Fibroblast of lung (primary cell): ENCODE data around the gene CLNK. TPM values are rescaled to one million over a fixed set of nuclear protein-coding genes. Genes with fewer than 3 reads are reported as not detected.

Experiments
- DNase-seq, 2 donors: peaks; one replicate each; pipeline versions ENCODE4 v3.0.0 to v3.0.0-alpha.2; 2010; ENCODE audit warnings: low read depth in 2 of 2
- H2AFZ ChIP-seq: 2 replicates; pipeline ENCODE4 v1.5.1; 2012; ENCODE audit warnings: low read length, control low read depth, inconsistent platforms
- H3K27ac ChIP-seq: 2 replicates; pipeline ENCODE4 v1.5.1; 2011; ENCODE audit warnings: low read length, control low read depth; ENCODE audit not compliant: insufficient read depth
- H3K27me3 ChIP-seq: 2 replicates; pipeline ENCODE4 v1.5.1; 2011; ENCODE audit warnings: mild to moderate bottlenecking, low read length; ENCODE audit not compliant: control insufficient read depth, insufficient read depth
- H3K36me3 ChIP-seq: 2 replicates; pipeline ENCODE4 v1.5.1; 2011; ENCODE audit warnings: low read length; ENCODE audit not compliant: control insufficient read depth, insufficient read depth
- H3K4me1 ChIP-seq: 2 replicates; pipeline ENCODE4 v1.5.1; 2011; ENCODE audit warnings: low read length; ENCODE audit not compliant: control insufficient read depth, insufficient read depth; ENCODE audit errors: extremely low read depth
- H3K4me2 ChIP-seq: 2 replicates; pipeline ENCODE4 v1.5.1; 2011; ENCODE audit warnings: low read length, control low read depth; ENCODE audit not compliant: insufficient read depth; ENCODE audit errors: extremely low read depth
- H3K4me3 ChIP-seq, 4 experiments: fragments of 200-600 bp in 1 of 4; sonication (generic) in 1 of 4; replicated peaks in 1 of 4; 2 replicates each; pipeline ENCODE4 v1.5.1; 2011 to 2016; ENCODE audit warnings: low read length in 4 of 4, low read depth in 3 of 4, mild to moderate bottlenecking in 3 of 4, control low read depth in 2 of 4, inconsistent platforms in 1 of 4, mixed read lengths in 1 of 4; ENCODE audit not compliant: insufficient read depth in 1 of 4; ENCODE audit errors: control extremely low read depth in 1 of 4
- H3K79me2 ChIP-seq: 2 replicates; pipeline ENCODE4 v1.5.1; 2012; ENCODE audit warnings: mild to moderate bottlenecking, low read length, inconsistent platforms; ENCODE audit not compliant: control insufficient read depth, insufficient read depth
- H3K9ac ChIP-seq: 2 replicates; pipeline ENCODE4 v1.5.1; 2011; ENCODE audit warnings: mild to moderate bottlenecking, low read length, control low read depth; ENCODE audit not compliant: insufficient read depth
- H3K9me3 ChIP-seq: 2 replicates; pipeline ENCODE4 v1.5.1; 2012; ENCODE audit warnings: low read depth, low read length; ENCODE audit not compliant: control insufficient read depth, insufficient read depth
- H4K20me1 ChIP-seq: 2 replicates; pipeline ENCODE4 v1.5.1; 2011; ENCODE audit warnings: low read length; ENCODE audit not compliant: control insufficient read depth, insufficient read depth; ENCODE audit errors: extremely low read depth
- CTCF ChIP-seq, 2 donors: IDR thresholded peaks in 1 of 2; conservative IDR thresholded peaks in 1 of 2; 1 replicate in 1 of 2; 2 replicates in 1 of 2; pipeline ENCODE4 v1.5.1; 2011 to 2012; ENCODE audit warnings: low read length in 2 of 2, control low read depth in 1 of 2, inconsistent platforms in 1 of 2, low read depth in 1 of 2, mild to moderate bottlenecking in 1 of 2
- EZH2 ChIP-seq: IDR thresholded peaks from 2 replicates; pipeline ENCODE4 v1.5.1; 2012; ENCODE audit warnings: low read length, control low read depth, mild to moderate bottlenecking; ENCODE audit errors: missing control alignments
- polyA plus RNA-seq, 2 donors: library from polyadenylated mRNA; depleted of rRNA in 1 of 2; stranded (reverse) in 1 of 2; unstranded in 1 of 2; fragments of >200 nt; gene quantifications; 2 replicates each; pipeline ENCODE4 v1.2.1, GENCODE V29; 2011 to 2012; ENCODE audit warnings: missing spikeins in 1 of 2
- total RNA-seq: library from RNA; depleted of rRNA; stranded (reverse); fragments of >200 nt; gene quantifications from 2 replicates; pipeline ENCODE4 v1.2.1, GENCODE V29; 2014

Gene CLNK
- total and polyA plus RNA-seq, 2 donors (not counting 1 experiment from before 2014, with no cell fraction given), result not detected

GRCh38 chr4:10457255-10457801 lies 227.2 kb downstream of the CLNK start, which contains the start of gene ZNF518B:
Gene ZNF518B (minus strand): TSS chr4:10457426. CDS start chr4:10446328, 11,098 bp downstream.
- no peak for TF ChIP-seq CTCF (conservative IDR thresholded peaks at IDR 0.05 in 1 of 2, IDR thresholded peaks at IDR 0.05 in 1 of 2; ENCODE audit: low read depth in 1 of 2, low read length in 2 of 2)
- no peak for TF ChIP-seq EZH2
- Histone ChIP-seq H3K9ac (peak within 1 kb of the TSS; percentile 63), H3K4me1 (no peaks in the 10 kb centered on the region), H3K27ac (peak within 1 kb of the TSS; percentile 1), H4K20me1 (no peaks in the 10 kb centered on the region), H3K36me3 (peaks cover 9% of the 10 kb centered on the region), H3K79me2 (peaks cover 13% of the 10 kb centered on the region), H2AFZ (peak within 1 kb of the TSS; percentile 77), H3K4me2 (peak within 1 kb of the TSS; percentile 83), H3K9me3 (no peaks in the 10 kb centered on the region), H3K4me3 (peak within 1 kb of the TSS; percentile 33 to 66 (median 48)), H3K27me3 (peaks cover 5% of the 10 kb centered on the region)
- peak; percentile 61 to 62 for DNase-seq

GRCh38 chr4:10456595-10457254 lies 227.8 kb downstream of the CLNK start:
- no peak for TF ChIP-seq CTCF (conservative IDR thresholded peaks at IDR 0.05 in 1 of 2, IDR thresholded peaks at IDR 0.05 in 1 of 2; ENCODE audit: low read depth in 1 of 2, low read length in 2 of 2)
- Histone ChIP-seq H3K27ac (peak overlapping the region; percentile 1), H3K27me3 (no peaks in the 10 kb centered on the region), H3K4me2 (peak overlapping the region; percentile 33), H3K9me3 (no peaks in the 10 kb centered on the region), H4K20me1 (no peaks in the 10 kb centered on the region), H3K79me2 (peaks cover 13% of the 10 kb centered on the region), H2AFZ (peak overlapping the region; percentile 55), H3K4me1 (no peaks in the 10 kb centered on the region), H3K9ac (peak overlapping the region; percentile 63), H3K4me3 (peak overlapping the region; percentile 33 to 66 (median 48)), H3K36me3 (peaks cover 12% of the 10 kb centered on the region)
- peak; percentile 65 to 70 for DNase-seq

DNA sequence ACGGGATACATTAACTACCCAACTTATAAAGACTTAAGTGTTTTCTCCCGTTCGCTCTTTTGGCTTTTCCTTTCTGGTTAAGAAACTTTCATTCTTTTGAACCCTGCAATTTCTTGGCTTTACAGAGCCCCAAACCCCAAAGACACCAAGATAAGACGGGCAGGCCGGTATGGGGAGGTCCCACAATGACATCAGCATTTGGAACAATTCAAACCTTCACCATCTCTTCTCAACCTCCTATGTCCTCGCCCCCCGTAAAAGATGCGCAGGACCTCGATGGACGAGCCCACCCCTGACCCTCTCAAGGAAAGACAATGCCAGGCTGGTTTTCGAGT lies 228.3 kb downstream of the CLNK start:
- Histone ChIP-seq H3K79me2 (peaks cover 13% of the 10 kb centered on the region), H3K4me1 (no peaks in the 10 kb centered on the region), H3K4me2 (peak overlapping the region; percentile 33), H2AFZ (peak overlapping the region; percentile 55), H3K4me3 (peak overlapping the region; percentile 33 to 66 (median 48)), H3K27me3 (no peaks in the 10 kb centered on the region), H3K27ac (peak overlapping the region; percentile 1), H3K9me3 (no peaks in the 10 kb centered on the region), H4K20me1 (no peaks in the 10 kb centered on the region), H3K9ac (peak overlapping the region; percentile 63), H3K36me3 (peaks cover 12% of the 10 kb centered on the region)
- peak in 1 of 2 donors; percentile 9 for DNase-seq
- no peak for TF ChIP-seq CTCF (conservative IDR thresholded peaks at IDR 0.05 in 1 of 2, IDR thresholded peaks at IDR 0.05 in 1 of 2; ENCODE audit: low read depth in 1 of 2, low read length in 2 of 2)
- TF ChIP-seq EZH2, result no peak
